OCI-LY3 (cell line): ENCODE data around the gene HDAC8.
"Not testable (repeated sequence)": the region's sequence is repeated elsewhere in the genome, so short reads cannot be mapped to it uniquely, and the experiment has no call there.

Experiments
- H2AFZ ChIP-seq: fragments of 200-600, 300-600 bp; shearing (Covaris generic); 2 replicates; pipeline ENCODE4 v1.6.0; 2014; ENCODE audit warnings: antibody characterized with exemption, low read depth, low read length
- H3K27ac ChIP-seq: fragments of 200-600, 300-600 bp; sonication (generic); 2 replicates; pipeline ENCODE4 v1.5.1; 2014; ENCODE audit warnings: mild to moderate bottlenecking, low read length, moderate library complexity, mixed read lengths
- H3K27me3 ChIP-seq: fragments of 200-600, 300-600 bp; sonication (generic); 2 replicates; pipeline ENCODE4 v1.6.1; 2014; ENCODE audit warnings: low read depth, low read length, mixed read lengths
- H3K36me3 ChIP-seq: fragments of 200-600, 300-600 bp; sonication (generic); replicated peaks from 2 replicates; pipeline ENCODE3; 2014; ENCODE audit warnings: low read depth, low read length, mixed read lengths
- H3K4me1 ChIP-seq: fragments of 300-600, 200-600 bp; sonication (generic); 2 replicates; pipeline ENCODE4 v1.6.1; 2014; ENCODE audit warnings: low read length, mixed read lengths
- H3K4me2 ChIP-seq: fragments of 200-600, 300-600 bp; sonication (generic); 2 replicates; pipeline ENCODE4 v1.6.1; 2014; ENCODE audit warnings: low read length, mixed read lengths
- H3K4me3 ChIP-seq: fragments of 300-600, 200-600 bp; sonication (generic); 2 replicates; pipeline ENCODE4 v1.5.1; 2014; ENCODE audit warnings: antibody characterized with exemption, mild to moderate bottlenecking, low read length, moderate library complexity
- H3K79me2 ChIP-seq: fragments of 300-600, 200-600 bp; shearing (Covaris generic); 2 replicates; pipeline ENCODE4 v1.6.1; 2014; ENCODE audit warnings: mild to moderate bottlenecking, low read length, mixed read lengths
- H3K9ac ChIP-seq: fragments of 300-600, 200-600 bp; shearing (Covaris generic); 2 replicates; pipeline ENCODE4 v1.6.0; 2014; ENCODE audit warnings: mild to moderate bottlenecking, low read length, moderate library complexity
- H3K9me3 ChIP-seq: fragments of 200-600, 300-600 bp; shearing (Covaris generic); 2 replicates; pipeline ENCODE4 v1.6.1; 2014; ENCODE audit warnings: low read length, mixed read lengths; ENCODE audit not compliant: insufficient read depth
- H4K20me1 ChIP-seq: fragments of 200-600, 300-600 bp; sonication (generic); 2 replicates; pipeline ENCODE4 v1.6.1; 2016; ENCODE audit warnings: low read length, mixed read lengths; ENCODE audit not compliant: insufficient read depth
- CTCF ChIP-seq: fragments of 200-600, 300-600 bp; sonication (generic); IDR thresholded peaks from 2 replicates; pipeline ENCODE4 v1.5.1; 2014; ENCODE audit warnings: antibody characterized with exemption, low read length, low read depth
- EZH2phosphoT487 ChIP-seq: fragments of 200-600 bp; shearing (Covaris generic); IDR thresholded peaks from 2 replicates; pipeline ENCODE4 v1.6.1; 2018; ENCODE audit warnings: antibody characterized with exemption, mixed run types, low read depth

The HDAC8 gene

GRCh38 chrX:72620550-72621145, 48.0 kb upstream of the HDAC8 start:
- Histone ChIP-seq H3K36me3 (peaks cover 49% of the 10 kb centered on the region), H3K9me3 (no peaks in the 10 kb centered on the region), H4K20me1 (no peaks in the 10 kb centered on the region), H3K9ac (peak overlapping the region; percentile 54; the same call in 1 of the 2 replicates), H2AFZ (no peak overlapping the region), H3K79me2 (no peaks in the 10 kb centered on the region), H3K4me2 (peak overlapping the region; percentile 89), H3K4me1 (peaks cover 39% of the 10 kb centered on the region), H3K27me3 (no peaks in the 10 kb centered on the region), H3K4me3 (peak overlapping the region; percentile 61), H3K27ac (peak overlapping the region; percentile 98)
- TF ChIP-seq CTCF (no peak), EZH2phosphoT487 (no peak)

GRCh38 chrX:72609313-72609712, 36.7 kb upstream of the HDAC8 start:
- H2AFZ ChIP-seq, result no peak overlapping the region
- H3K9ac ChIP-seq, result no peak overlapping the region
- peaks cover 16% of the 10 kb centered on the region for H3K36me3 ChIP-seq
- no peaks in the 10 kb centered on the region for H4K20me1 ChIP-seq
- TF ChIP-seq CTCF (peak; percentile 42), EZH2phosphoT487 (no peak)
- no peaks in the 10 kb centered on the region for H3K79me2 ChIP-seq
- H3K9me3 ChIP-seq, result no peaks in the 10 kb centered on the region
- peaks cover 5% of the 10 kb centered on the region for H3K4me1 ChIP-seq
- H3K4me2 ChIP-seq, result no peak overlapping the region
- H3K27ac ChIP-seq, result no peak overlapping the region
- no peak overlapping the region for H3K4me3 ChIP-seq
- no peaks in the 10 kb centered on the region for H3K27me3 ChIP-seq

DNA sequence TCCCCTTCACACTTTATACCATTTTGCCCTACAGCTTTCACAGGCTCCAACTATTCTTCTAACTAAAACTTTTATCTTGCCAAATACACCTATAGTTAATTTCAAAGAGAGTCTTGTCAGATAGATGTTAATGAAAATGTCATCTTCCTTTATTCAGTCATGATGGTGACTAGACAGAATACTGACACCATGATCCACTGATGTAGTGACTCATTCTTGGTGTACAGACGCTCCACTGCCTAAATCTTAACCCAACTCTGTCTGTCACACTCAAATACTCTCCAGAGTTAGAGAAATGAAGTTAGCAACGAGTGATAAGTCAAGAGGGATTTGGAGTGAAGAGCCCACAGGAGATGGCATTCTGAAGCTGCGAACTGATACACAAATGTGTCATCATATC, 32.1 kb upstream of the HDAC8 start:
- Histone ChIP-seq H3K27ac (no peak overlapping the region), H3K4me1 (peaks cover 12% of the 10 kb centered on the region), H3K27me3 (no peaks in the 10 kb centered on the region), H3K9ac (no peak overlapping the region), H3K9me3 (no peaks in the 10 kb centered on the region), H4K20me1 (no peaks in the 10 kb centered on the region), H3K36me3 (peaks cover 30% of the 10 kb centered on the region), H3K4me2 (no peak overlapping the region), H3K4me3 (no peak overlapping the region), H3K79me2 (no peaks in the 10 kb centered on the region), H2AFZ (no peak overlapping the region)
- TF ChIP-seq CTCF (no peak), EZH2phosphoT487 (no peak)

DNA sequence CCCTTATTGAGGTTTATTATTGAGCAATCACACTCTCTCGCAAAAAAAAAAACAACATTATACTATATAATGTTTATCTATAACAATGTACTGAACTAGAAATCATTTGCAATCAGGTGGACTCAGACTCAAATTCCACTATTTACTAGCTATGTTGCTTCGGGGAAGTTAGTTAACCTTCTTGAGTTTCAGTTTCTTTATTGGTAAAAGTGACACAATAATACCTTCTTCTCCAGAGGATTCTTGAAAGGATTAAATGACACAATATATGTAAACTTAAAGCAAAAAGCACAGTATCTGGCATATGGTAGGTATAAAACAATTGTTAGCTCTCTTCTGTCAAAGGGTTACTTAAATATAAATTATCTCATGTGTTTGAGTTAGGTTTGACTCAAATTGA, 31.5 kb upstream of the HDAC8 start:
- Histone ChIP-seq H3K9ac (no peak overlapping the region), H3K4me2 (peak overlapping the region; percentile 16; the same call in 1 of the 2 replicates), H4K20me1 (no peaks in the 10 kb centered on the region), H3K4me1 (peaks cover 12% of the 10 kb centered on the region), H3K27ac (no peak overlapping the region), H3K9me3 (no peaks in the 10 kb centered on the region), H3K27me3 (no peaks in the 10 kb centered on the region), H3K79me2 (no peaks in the 10 kb centered on the region), H2AFZ (no peak overlapping the region), H3K36me3 (peaks cover 24% of the 10 kb centered on the region), H3K4me3 (no peak overlapping the region)
- TF ChIP-seq EZH2phosphoT487 (no peak), CTCF (no peak)

GRCh38 chrX:72591038-72591437, 18.4 kb upstream of the HDAC8 start:
- not testable (repeated sequence) for H3K79me2 ChIP-seq, H3K27me3 ChIP-seq, H2AFZ ChIP-seq, H3K4me1 ChIP-seq, H3K4me3 ChIP-seq, H4K20me1 ChIP-seq, H3K9ac ChIP-seq, H3K27ac ChIP-seq, H3K9me3 ChIP-seq, H3K36me3 ChIP-seq, H3K4me2 ChIP-seq
